Heart left ventricle (tissue), 13 donors: ENCODE data around the gene DSCAM.

Experiments
- POLR2A ChIP-seq, 2 donors: fragments of 450-650 bp; IDR thresholded peaks; one replicate each; pipeline ENCODE4 v1.6.1; 2017; ENCODE audit warnings: antibody characterized with exemption in 2 of 2, mild to moderate bottlenecking in 2 of 2, moderate library complexity in 2 of 2
- TF ChIP-seq, protein P1 (sequence below), 12 donors: fragments of 200-600 bp; sonication (generic) in 4 of 12; IDR thresholded peaks; one replicate each; pipeline versions ENCODE4 v1.5.0 to v1.8.0; 2018 to 2022; ENCODE audit warnings: antibody characterized with exemption in 12 of 12, mild to moderate bottlenecking in 5 of 12
- donor health status: ischemic (EF 13 %, LVEDD 7.1; RV severe dilation, severe dysfunction).
- donor health status: DM: no; HTN: yes; CAD: no.
- donor health status: DM: no; HTN: no; CAD: no.
- donor health status: ischemic (EF 25% LVEDD 6.9; RV normal size, moderate dysfunction).
- donor health status: ischemic (EF 25% LVEDD 5.7; RV mildly dilated, moderate dysfunction).
- donor health status: ischemic (EF 35%, LVEDD 5.7; RV mildly dilated, moderate dysfunction).
- donor health status: nonischemic (EF 11% LVEDD 7.7; RV severe dilation, severe dysfunction).
- donor health status: DM: yes; HTN: yes; CAD: no.
- donor health status: PGD.
- donor health status: ischemic (EF 29% LVEDD 5.4; RV normal size, mild dysfunction).
- donor health status: nonischemic (EF 23%, LVEDD 6.1; RV moderate dilation, normal function).

GRCh38 chr21:40827509-40827908, 19.4 kb downstream of the DSCAM start:
- TF ChIP-seq, protein P1, sequence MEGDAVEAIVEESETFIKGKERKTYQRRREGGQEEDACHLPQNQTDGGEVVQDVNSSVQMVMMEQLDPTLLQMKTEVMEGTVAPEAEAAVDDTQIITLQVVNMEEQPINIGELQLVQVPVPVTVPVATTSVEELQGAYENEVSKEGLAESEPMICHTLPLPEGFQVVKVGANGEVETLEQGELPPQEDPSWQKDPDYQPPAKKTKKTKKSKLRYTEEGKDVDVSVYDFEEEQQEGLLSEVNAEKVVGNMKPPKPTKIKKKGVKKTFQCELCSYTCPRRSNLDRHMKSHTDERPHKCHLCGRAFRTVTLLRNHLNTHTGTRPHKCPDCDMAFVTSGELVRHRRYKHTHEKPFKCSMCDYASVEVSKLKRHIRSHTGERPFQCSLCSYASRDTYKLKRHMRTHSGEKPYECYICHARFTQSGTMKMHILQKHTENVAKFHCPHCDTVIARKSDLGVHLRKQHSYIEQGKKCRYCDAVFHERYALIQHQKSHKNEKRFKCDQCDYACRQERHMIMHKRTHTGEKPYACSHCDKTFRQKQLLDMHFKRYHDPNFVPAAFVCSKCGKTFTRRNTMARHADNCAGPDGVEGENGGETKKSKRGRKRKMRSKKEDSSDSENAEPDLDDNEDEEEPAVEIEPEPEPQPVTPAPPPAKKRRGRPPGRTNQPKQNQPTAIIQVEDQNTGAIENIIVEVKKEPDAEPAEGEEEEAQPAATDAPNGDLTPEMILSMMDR (IDR thresholded peaks at IDR 0.05) = no peak
- no peak for TF ChIP-seq POLR2A (IDR thresholded peaks at IDR 0.05)
